Right renal cortex interstitium (tissue), 3 donors: ENCODE data around the gene CCIN. TPM values are rescaled to one million over a fixed set of nuclear protein-coding genes. Genes with fewer than 3 reads are reported as not detected.
"Not testable (repeated sequence)": the region's sequence is repeated elsewhere in the genome, so short reads cannot be mapped to it uniquely, and the experiment has no call there.

Source experiments
- DNase-seq, 3 donors: peaks; one replicate each; pipeline ENCODE4 v3.0.0-alpha.2; 2013; ENCODE audit warnings: low read depth in 3 of 3, low spot score in 2 of 3
- polyA plus RNA-seq, 3 donors: library from polyadenylated mRNA; unstranded; fragments of 120-200 nt; gene quantifications; one replicate each; pipeline ENCODE4 v1.2.1, GENCODE V29; 2013; ENCODE audit not compliant: insufficient read length in 3 of 3

The CCIN gene
- polyA plus RNA-seq, 3 donors: 0.39 to 0.46 (median 0.40) TPM

- no peak for DNase-seq
Measured at GRCh38 chr9:36158122-36158521, 11.1 kb upstream of the CCIN start.

GRCh38 chr9:36158917-36159316 lies 10.3 kb upstream of the CCIN start:
- no peak for DNase-seq

GRCh38 chr9:36159509-36159908 lies 9.7 kb upstream of the CCIN start:
- DNase-seq: not testable (repeated sequence)

- DNase-seq: not testable (repeated sequence)
Measured at GRCh38 chr9:36160126-36160525, 9.1 kb upstream of the CCIN start.

GRCh38 chr9:36161187-36161586 lies 8.0 kb upstream of the CCIN start:
- no peak for DNase-seq

- DNase-seq: no peak
Measured at GRCh38 chr9:36162211-36162738, 6.9 kb upstream of the CCIN start.

GRCh38 chr9:36163049-36163785 lies 6.0 kb upstream of the CCIN start:
- DNase-seq: peak; percentile 78 to 83 (median 79)

- DNase-seq: no peak
Measured at GRCh38 chr9:36163786-36164170, 5.4 kb upstream of the CCIN start.

GRCh38 chr9:36164372-36164771 lies 4.8 kb upstream of the CCIN start:
- no peak for DNase-seq

- DNase-seq: no peak
Measured at GRCh38 chr9:36164989-36165388, 4.2 kb upstream of the CCIN start.

GRCh38 chr9:36165826-36166167 lies 3.4 kb upstream of the CCIN start:
- no peak for DNase-seq

GRCh38 chr9:36166168-36166927 lies 2.8 kb upstream of the CCIN start:
- no peak for DNase-seq

GRCh38 chr9:36169708-36170107 lies 520 bp downstream of the CCIN start:
- DNase-seq: no peak

GRCh38 chr9:36170531-36170930 lies 1.3 kb downstream of the CCIN start:
- DNase-seq: no peak

GRCh38 chr9:36173861-36174260 lies 4.7 kb downstream of the CCIN start:
- DNase-seq: no peak

GRCh38 chr9:36174271-36174670 lies 5.1 kb downstream of the CCIN start:
- no peak for DNase-seq

- no peak for DNase-seq
Measured at GRCh38 chr9:36174731-36175130, 5.5 kb downstream of the CCIN start.

- not testable (repeated sequence) for DNase-seq
Measured at GRCh38 chr9:36175209-36175608, 6.0 kb downstream of the CCIN start.

GRCh38 chr9:36176496-36176895 lies 7.3 kb downstream of the CCIN start:
- not testable (repeated sequence) for DNase-seq

- no peak for DNase-seq
Measured at GRCh38 chr9:36177571-36177970, 8.4 kb downstream of the CCIN start.

GRCh38 chr9:36180243-36180642 lies 11.1 kb downstream of the CCIN start:
- not testable (repeated sequence) for DNase-seq

GRCh38 chr9:36187414-36187813 lies 18.2 kb downstream of the CCIN start:
- DNase-seq: no peak
